ENCODE measurements around the gene CHPF. TPM values are rescaled to one million over a fixed set of nuclear protein-coding genes. Genes with fewer than 3 reads are reported as not detected.

Gene CHPF
- total RNA-seq, 1 donor from 2014 or later = 47.5 TPM

GRCh38 chr2:219515874-219516629 is 27.6 kb downstream of the CHPF start:
- no peak for TF ChIP-seq CTCF (conservative IDR thresholded peaks at IDR 0.05)
- Mint-ChIP-seq H3K27me3 (peaks cover 78% of the 10 kb centered on the region), H3K27ac (no peak overlapping the region), H3K4me3 (peak overlapping the region; percentile 3), H3K4me1 (ENCODE audit: unreplicated experiment) (peaks cover 57% of the 10 kb centered on the region), H3K9me3 (no peaks in the 10 kb centered on the region), H3K36me3 (no peaks in the 10 kb centered on the region)
- DNase-seq (ENCODE audit: extremely low spot score, unreplicated experiment) = no peak

- H3K27ac Mint-ChIP-seq = no peak overlapping the region
- H3K9me3 Mint-ChIP-seq = no peaks in the 10 kb centered on the region
- no peak overlapping the region for H3K4me3 Mint-ChIP-seq
- no peak for DNase-seq (ENCODE audit: extremely low spot score, unreplicated experiment)
- H3K4me1 Mint-ChIP-seq (ENCODE audit: unreplicated experiment) = peaks cover 54% of the 10 kb centered on the region
- peaks cover 81% of the 10 kb centered on the region for H3K27me3 Mint-ChIP-seq
- TF ChIP-seq CTCF (conservative IDR thresholded peaks at IDR 0.05) = no peak
- no peaks in the 10 kb centered on the region for H3K36me3 Mint-ChIP-seq
Measured at GRCh38 chr2:219514836-219515235, 28.8 kb downstream of the CHPF start.

GRCh38 chr2:219514196-219514761 is 29.3 kb downstream of the CHPF start, which contains the start of gene ASIC4:
TSS of gene ASIC4 (plus strand) at chr2:219514482. CDS start at chr2:219514725, 243 bp downstream.
- H3K36me3 Mint-ChIP-seq = no peaks in the 10 kb centered on the region
- H3K9me3 Mint-ChIP-seq = no peaks in the 10 kb centered on the region
- H3K4me1 Mint-ChIP-seq (ENCODE audit: unreplicated experiment) = peaks cover 56% of the 10 kb centered on the region
- H3K4me3 Mint-ChIP-seq = peak within 1 kb of the TSS; percentile 76
- peak within 1 kb of the TSS; percentile 39 for H3K27ac Mint-ChIP-seq
- peaks cover 83% of the 10 kb centered on the region for H3K27me3 Mint-ChIP-seq
- no peak for TF ChIP-seq CTCF (conservative IDR thresholded peaks at IDR 0.05)
- no peak for DNase-seq (ENCODE audit: extremely low spot score, unreplicated experiment)

- H3K27me3 Mint-ChIP-seq = peaks cover 81% of the 10 kb centered on the region
- DNase-seq (ENCODE audit: extremely low spot score, unreplicated experiment) = no peak
- H3K27ac Mint-ChIP-seq = peak overlapping the region; percentile 39
- peak overlapping the region; percentile 76 for H3K4me3 Mint-ChIP-seq
- no peak for TF ChIP-seq CTCF (conservative IDR thresholded peaks at IDR 0.05)
- H3K36me3 Mint-ChIP-seq = no peaks in the 10 kb centered on the region
- H3K4me1 Mint-ChIP-seq (ENCODE audit: unreplicated experiment) = peaks cover 53% of the 10 kb centered on the region
- H3K9me3 Mint-ChIP-seq = no peaks in the 10 kb centered on the region
Measured at GRCh38 chr2:219513787-219514186, 29.8 kb downstream of the CHPF start.

GRCh38 chr2:219512524-219513216 is 30.9 kb downstream of the CHPF start:
- H3K36me3 Mint-ChIP-seq = no peaks in the 10 kb centered on the region
- no peak for DNase-seq (ENCODE audit: extremely low spot score, unreplicated experiment)
- no peak for TF ChIP-seq CTCF (conservative IDR thresholded peaks at IDR 0.05)
- no peak overlapping the region for H3K27ac Mint-ChIP-seq
- peaks cover 70% of the 10 kb centered on the region for H3K27me3 Mint-ChIP-seq
- no peaks in the 10 kb centered on the region for H3K9me3 Mint-ChIP-seq
- H3K4me1 Mint-ChIP-seq (ENCODE audit: unreplicated experiment) = peaks cover 46% of the 10 kb centered on the region
- H3K4me3 Mint-ChIP-seq = peak overlapping the region; percentile 76
